Epithelial cell of proximal tubule (primary cell): Measurements from ENCODE around the gene TBCD. TPM values are rescaled to one million over a fixed set of nuclear protein-coding genes. Genes with fewer than 3 reads are reported as not detected.

Source experiments
- DNase-seq: peaks from one replicate; pipeline ENCODE4 v3.0.0-alpha.2; 2011; ENCODE audit warnings: low read depth
- H3K4me3 ChIP-seq: 2 replicates; pipeline ENCODE4 v1.5.1; 2011; ENCODE audit warnings: low read depth, mild to moderate bottlenecking, low read length
- total RNA-seq: library from RNA; depleted of rRNA; stranded (reverse); fragments of >200 nt; gene quantifications from 2 replicates; pipeline ENCODE4 v1.2.3, GENCODE V29; 2015
- TF ChIP-seq, protein P1 (sequence below): conservative IDR thresholded peaks from 2 replicates; pipeline ENCODE4 v1.5.1; 2012; ENCODE audit warnings: low read depth, mild to moderate bottlenecking, low read length

Gene TBCD
- total RNA-seq, 1 donor from 2014 or later = 46.6 TPM

DNA sequence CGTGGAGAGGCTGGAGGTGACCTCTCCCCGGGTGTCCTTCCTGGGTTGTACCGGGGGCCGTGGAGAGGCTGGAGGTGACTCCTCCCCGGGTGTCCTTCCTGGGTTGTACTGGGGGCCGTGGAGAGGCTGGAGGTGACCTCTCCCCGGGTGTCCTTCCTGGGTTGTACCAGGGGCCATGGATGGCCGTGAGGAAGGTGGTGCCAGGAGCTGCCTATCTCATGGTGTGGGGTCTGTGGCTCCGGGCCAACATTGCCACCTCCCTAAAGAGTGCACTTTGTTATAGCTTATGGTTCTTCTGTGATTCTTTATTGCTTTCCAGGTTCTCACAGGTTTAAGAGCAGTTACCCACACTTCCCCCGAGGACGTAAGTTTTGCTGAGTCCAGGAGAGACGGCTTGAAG lies 174.2 kb downstream of the TBCD start:
- TF ChIP-seq, protein P1, sequence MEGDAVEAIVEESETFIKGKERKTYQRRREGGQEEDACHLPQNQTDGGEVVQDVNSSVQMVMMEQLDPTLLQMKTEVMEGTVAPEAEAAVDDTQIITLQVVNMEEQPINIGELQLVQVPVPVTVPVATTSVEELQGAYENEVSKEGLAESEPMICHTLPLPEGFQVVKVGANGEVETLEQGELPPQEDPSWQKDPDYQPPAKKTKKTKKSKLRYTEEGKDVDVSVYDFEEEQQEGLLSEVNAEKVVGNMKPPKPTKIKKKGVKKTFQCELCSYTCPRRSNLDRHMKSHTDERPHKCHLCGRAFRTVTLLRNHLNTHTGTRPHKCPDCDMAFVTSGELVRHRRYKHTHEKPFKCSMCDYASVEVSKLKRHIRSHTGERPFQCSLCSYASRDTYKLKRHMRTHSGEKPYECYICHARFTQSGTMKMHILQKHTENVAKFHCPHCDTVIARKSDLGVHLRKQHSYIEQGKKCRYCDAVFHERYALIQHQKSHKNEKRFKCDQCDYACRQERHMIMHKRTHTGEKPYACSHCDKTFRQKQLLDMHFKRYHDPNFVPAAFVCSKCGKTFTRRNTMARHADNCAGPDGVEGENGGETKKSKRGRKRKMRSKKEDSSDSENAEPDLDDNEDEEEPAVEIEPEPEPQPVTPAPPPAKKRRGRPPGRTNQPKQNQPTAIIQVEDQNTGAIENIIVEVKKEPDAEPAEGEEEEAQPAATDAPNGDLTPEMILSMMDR = no peak
- no peak for DNase-seq
- no peak overlapping the region for H3K4me3 ChIP-seq

DNA sequence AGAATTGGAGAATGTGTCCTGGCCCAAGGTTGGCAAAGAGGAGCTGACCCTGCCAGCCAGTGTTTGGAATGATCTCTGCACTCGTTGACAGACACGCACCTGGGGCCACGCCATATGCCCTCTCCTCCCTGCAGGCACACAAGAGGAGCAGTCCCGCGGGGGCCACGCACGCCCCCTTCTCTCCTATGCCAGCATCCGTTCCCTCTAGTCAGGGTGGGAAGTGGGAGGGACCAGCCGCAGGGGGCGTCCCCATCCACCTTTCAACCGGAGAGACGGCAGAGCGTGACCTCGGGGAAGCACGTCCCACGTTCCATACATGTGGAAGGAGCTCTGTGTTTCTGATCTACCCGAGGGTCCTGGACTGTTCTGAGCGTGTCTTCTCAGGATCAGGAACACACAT lies 174.9 kb downstream of the TBCD start:
- TF ChIP-seq, protein P1 = no peak
- H3K4me3 ChIP-seq = no peak overlapping the region
- DNase-seq = no peak

DNA sequence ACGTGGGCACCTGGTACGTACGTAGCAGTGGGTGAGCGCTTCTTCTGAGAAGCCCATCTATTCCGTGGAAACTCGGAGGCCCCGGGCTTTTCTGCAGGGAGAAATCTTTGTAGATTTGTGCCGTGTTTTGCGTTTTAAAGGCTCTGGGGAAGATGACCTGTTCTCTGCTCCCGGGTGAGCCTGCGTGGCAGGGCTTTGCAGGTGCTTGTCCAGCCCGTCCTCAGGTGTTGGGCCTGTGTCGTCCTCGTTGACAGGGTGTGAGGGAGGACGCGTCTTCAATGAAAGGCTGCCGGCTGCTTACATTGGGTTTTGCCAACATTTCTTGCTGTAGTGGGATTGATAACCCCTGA lies 175.4 kb downstream of the TBCD start:
- DNase-seq = no peak
- H3K4me3 ChIP-seq = no peak overlapping the region
- TF ChIP-seq, protein P1 = no peak

DNA sequence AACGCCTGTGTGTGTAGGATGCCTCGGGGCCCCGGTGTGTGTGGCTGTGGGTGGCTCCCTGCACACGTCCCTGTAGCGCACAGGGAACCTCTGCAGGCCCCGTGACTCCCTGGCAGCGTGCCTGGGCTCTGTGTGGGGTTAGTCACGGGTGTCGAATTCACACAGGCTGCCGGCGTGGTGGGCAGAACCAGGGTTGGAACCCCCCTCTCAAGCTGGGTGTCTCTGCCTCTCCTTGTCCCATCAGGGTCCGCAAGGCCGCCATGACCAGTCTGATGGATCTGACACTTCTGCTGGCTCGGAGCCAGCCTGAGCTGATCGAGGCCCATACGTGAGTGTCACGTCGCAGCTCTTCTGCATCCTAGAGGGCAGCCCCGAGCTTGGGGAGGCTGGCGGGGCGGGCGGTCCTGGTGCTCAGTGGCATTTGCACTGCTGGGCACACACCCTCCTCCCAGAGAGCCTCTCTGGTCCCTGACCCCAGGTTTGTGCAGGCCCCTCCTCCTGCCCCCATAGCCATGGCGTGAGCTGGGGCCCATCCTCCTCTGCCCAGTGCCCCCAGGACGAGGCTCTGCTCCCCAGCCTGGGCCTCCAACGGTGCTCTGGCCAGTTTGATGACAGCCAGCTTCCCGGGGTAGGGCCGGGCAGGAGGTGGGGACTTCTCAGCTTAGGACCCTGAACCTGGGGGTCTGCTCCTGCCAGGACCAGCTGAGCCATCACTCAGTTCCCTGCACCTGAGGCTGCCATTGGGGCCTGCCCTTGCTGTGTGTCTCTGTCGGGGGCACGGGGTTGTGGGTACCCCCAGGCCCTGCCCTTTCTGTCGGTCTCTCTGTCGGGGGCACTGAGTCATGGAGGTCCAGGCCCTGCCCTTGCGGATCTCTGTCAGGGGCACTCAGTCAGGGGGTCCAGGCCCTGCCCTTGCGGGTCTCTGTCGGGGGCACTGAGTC lies 176.1 kb downstream of the TBCD start:
- H3K4me3 ChIP-seq = no peak overlapping the region

DNA sequence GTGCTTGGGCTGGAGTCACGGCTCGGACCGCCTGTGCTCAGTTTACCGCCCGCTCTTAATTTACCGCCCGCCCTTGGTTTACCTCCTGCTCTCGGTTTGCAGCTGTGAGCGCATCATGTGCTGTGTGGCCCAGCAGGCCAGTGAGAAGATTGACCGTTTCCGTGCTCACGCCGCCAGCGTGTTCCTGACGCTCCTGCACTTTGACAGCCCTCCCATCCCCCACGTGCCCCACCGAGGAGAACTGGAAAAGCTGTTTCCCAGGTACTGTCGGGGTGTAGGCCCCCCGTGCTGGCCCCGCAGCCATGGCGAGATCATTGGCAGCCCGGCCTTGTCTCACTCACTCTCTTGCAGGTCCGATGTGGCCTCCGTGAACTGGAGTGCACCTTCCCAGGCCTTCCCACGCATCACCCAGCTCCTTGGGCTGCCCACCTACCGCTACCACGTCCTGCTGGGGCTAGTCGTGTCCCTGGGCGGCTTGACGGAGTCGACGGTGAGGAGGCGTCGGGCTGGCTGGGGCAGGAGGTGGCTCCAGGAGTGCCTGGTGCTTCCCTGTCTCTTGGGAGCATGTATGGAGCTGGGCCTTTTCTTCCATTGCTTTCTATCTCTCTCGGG lies 177.3 kb downstream of the TBCD start:
- no peak for DNase-seq
- TF ChIP-seq, protein P1 = no peak
- no peak overlapping the region for H3K4me3 ChIP-seq

More for the DNA sequence above, 176.1 kb downstream of the TBCD start:
- TF ChIP-seq, protein P1 = no peak
- DNase-seq = no peak

DNA sequence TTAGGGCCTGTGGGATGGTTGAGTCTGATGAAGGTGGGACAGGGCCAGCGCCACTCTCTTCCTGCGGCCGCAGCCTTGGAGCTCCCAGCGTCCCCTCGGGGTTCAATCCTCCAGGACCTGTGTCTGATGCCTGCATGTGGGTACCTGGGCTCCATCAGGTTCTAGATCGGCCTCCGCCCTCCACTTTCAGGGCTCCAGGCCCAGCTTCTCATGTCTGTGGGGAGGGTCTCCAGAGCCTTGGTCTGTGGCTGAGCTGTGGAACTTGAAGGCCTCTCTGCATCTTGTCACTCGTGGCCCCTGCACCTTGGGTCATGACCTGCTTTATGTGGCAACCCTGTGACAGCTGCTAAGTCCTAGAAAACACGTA lies 177.8 kb downstream of the TBCD start:
- TF ChIP-seq, protein P1 = no peak
- no peak for DNase-seq
- H3K4me3 ChIP-seq = no peak overlapping the region
